HG02852 (cell line): ENCODE data around the gene GPR61.
A peak's percentile ranks its signal among the peaks of the same experiment; 100 is the strongest.

Source experiments
- ATAC-seq: cut with Tn5 transposase; IDR thresholded peaks from one replicate; pipeline ENCODE4 v1.9.1; 2021; ENCODE audit warnings: mild to moderate bottlenecking, moderate library complexity; ENCODE audit not compliant: unreplicated experiment

GPR61 gene

GRCh38 chr1:109539676-109540075, at the start of gene GPR61:
GPR61 (plus strand) TSS chr1:109539872; CDS start chr1:109543023, 3,151 bp downstream.
- no peak for ATAC-seq

GRCh38 chr1:109490029-109490933, 49.4 kb upstream of the GPR61 start:
- no peak for ATAC-seq

GRCh38 chr1:109490934-109491302, 48.8 kb upstream of the GPR61 start:
- no peak for ATAC-seq

GRCh38 chr1:109491372-109491771, 48.3 kb upstream of the GPR61 start:
- ATAC-seq, result no peak

- no peak for ATAC-seq
These were observed 46.9 kb upstream of the GPR61 start for GRCh38 chr1:109492779-109493178.

GRCh38 chr1:109493227-109493626, 46.4 kb upstream of the GPR61 start:
- ATAC-seq, result no peak

- ATAC-seq, result peak; percentile 87
These were observed 45.7 kb upstream of the GPR61 start, which contains the start of gene CYB561D1 for GRCh38 chr1:109493805-109494539. CYB561D1 (plus strand) TSS chr1:109494094; CDS start chr1:109494140, 46 bp downstream.

- no peak for ATAC-seq
These were observed 43.9 kb upstream of the GPR61 start for GRCh38 chr1:109495738-109496137.

- no peak for ATAC-seq
These were observed 42.1 kb upstream of the GPR61 start for GRCh38 chr1:109497449-109498160.

- ATAC-seq, result no peak
These were observed 41.4 kb upstream of the GPR61 start for GRCh38 chr1:109498161-109498801.

GRCh38 chr1:109499081-109499480, 40.6 kb upstream of the GPR61 start:
- no peak for ATAC-seq

- no peak for ATAC-seq
These were observed 39.8 kb upstream of the GPR61 start for GRCh38 chr1:109499661-109500536.

GRCh38 chr1:109500941-109501381, 38.7 kb upstream of the GPR61 start:
- ATAC-seq, result no peak

GRCh38 chr1:109501644-109502363, 37.9 kb upstream of the GPR61 start:
- ATAC-seq, result no peak

- no peak for ATAC-seq
These were observed 37.3 kb upstream of the GPR61 start for GRCh38 chr1:109502364-109502851.

GRCh38 chr1:109503935-109504334, 35.7 kb upstream of the GPR61 start:
- no peak for ATAC-seq

- no peak for ATAC-seq
These were observed 34.7 kb upstream of the GPR61 start for GRCh38 chr1:109504974-109505373.

GRCh38 chr1:109508001-109508872, 31.4 kb upstream of the GPR61 start:
- ATAC-seq, result no peak
